Activated T-cell treated with anti-CD3 and anti-CD28 coated beads for 4 hours (primary cell): ENCODE data around the gene CA5B.
"Not testable (repeated sequence)": the region's sequence is repeated elsewhere in the genome, so short reads cannot be mapped to it uniquely, and the experiment has no call there.

Source experiments
- DNase-seq: peaks from one replicate; pipeline ENCODE4 v3.0.0-alpha.2; 2020

CA5B gene

GRCh38 chrX:15814771-15815365 lies 76.8 kb downstream of the CA5B start:
- no peak for DNase-seq

GRCh38 chrX:15815779-15816437 lies 77.8 kb downstream of the CA5B start:
- DNase-seq: no peak

- DNase-seq: no peak
Observed at GRCh38 chrX:15816438-15816809, 78.4 kb downstream of the CA5B start.

- DNase-seq: no peak
Observed at GRCh38 chrX:15816886-15817285, 78.8 kb downstream of the CA5B start.

GRCh38 chrX:15820106-15821073 lies 82.3 kb downstream of the CA5B start:
- no peak for DNase-seq

DNA sequence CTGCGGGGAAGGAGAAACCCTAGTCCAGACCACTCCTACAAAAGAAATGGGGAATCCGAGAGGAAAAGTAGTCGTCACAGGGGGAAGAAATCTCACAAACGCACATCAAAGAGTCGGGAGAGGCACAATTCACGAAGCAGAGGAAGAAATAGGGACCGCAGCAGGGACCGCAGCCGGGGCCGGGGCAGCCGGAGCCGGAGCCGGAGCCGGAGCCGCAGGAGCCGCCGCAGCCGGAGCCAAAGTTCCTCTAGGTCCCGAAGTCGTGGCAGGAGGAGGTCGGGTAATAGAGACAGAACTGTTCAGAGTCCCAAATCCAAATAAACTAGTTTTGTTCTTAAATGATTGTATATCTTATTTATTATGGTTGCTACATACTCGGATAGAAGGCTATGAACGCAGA lies 84.9 kb downstream of the CA5B start:
- no peak for DNase-seq

DNA sequence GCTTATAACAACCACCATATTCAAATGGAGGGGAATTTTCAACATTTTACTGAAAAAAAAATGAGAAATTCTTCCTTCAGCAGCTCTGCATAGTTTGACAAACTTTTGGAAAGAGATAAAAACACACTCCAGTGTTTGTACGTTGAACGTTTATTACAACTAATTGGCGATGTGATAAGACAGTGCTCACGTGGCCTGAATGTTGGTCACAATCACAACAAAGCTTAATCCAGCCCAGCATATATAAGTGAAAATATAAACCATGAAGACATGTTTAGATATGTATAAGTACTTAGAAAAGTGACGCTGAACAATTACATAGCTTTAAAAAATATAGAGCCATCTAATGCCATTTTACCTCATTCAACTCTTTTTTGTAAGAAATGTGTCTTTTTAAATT lies 87.9 kb downstream of the CA5B start:
- no peak for DNase-seq

DNA sequence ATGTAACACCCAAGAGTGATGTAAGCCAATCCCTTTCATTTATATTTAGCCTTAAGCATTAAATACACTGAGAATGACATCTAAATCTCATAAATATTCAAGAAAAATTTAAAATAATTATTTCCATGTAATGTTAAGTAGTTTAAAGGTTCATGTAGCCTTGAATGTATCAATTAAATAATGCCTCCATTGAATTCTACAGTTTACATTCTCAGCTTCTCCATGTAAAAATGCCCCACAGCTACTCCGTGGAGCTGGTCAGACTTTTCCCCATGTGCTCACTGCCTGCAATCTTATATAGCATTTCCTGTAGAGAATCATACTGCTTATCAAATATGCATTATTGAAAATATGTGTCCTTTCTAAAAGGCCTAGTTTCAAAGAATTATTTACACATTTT lies 91.1 kb downstream of the CA5B start:
- DNase-seq: no peak

- DNase-seq: not testable (repeated sequence)
Observed at GRCh38 chrX:15831347-15831746, 93.3 kb downstream of the CA5B start.

DNA sequence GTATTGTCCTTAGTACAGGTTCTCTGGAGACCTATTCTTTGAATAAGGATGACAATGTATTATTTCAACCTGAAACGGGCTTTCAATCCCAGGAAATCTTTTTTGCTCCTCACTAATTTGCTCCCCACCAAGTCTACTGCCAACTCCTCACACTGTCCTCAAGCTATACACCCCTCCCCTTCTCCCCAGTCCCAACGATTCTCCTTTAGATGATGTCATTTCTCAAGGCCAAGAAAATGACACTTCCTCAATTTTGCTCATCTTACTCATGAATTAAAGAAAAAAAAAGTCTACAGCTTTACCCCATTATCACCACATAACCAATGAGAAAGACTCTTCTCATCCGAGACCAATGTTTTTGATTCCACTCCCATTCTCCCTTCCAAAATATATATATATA lies 96.0 kb downstream of the CA5B start:
- no peak for DNase-seq

DNA sequence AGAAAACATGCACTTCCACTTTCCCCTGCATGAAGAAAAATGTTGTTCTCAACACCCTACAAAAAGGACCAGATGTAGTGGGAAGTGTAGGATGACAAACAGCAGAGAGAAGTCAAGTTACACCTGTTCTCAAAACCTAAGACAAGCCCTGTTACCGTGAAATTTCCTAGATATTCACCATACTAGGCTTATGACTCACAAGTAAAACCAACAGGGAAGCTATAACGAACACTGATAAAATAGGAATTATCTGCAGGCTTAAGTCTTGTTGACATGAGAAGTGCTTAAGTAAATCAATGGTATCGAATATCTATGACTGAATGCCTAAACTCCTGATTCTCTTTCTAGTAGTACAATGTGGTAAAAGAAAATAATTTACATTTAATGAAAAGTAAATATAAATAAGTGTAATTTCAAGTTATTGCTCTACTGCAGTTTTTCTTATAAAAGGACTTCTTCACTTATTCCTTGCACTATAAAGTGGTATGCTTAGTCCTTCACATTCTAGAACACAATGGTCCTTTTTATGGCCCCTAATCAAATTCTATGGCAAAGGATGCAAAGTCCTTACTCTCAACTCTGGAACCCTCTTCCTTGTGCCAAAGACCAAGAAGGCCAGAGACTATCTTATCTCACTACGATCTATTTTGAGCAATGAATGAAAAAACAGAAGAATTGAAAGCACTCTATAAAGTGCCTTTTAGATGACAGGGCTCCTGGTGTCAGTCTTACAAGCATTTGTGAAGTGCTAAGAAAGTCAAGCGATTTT lies 96.9 kb downstream of the CA5B start:
- no peak for DNase-seq
